Measurements from ENCODE around the gene WDFY4.

The WDFY4 gene

DNA sequence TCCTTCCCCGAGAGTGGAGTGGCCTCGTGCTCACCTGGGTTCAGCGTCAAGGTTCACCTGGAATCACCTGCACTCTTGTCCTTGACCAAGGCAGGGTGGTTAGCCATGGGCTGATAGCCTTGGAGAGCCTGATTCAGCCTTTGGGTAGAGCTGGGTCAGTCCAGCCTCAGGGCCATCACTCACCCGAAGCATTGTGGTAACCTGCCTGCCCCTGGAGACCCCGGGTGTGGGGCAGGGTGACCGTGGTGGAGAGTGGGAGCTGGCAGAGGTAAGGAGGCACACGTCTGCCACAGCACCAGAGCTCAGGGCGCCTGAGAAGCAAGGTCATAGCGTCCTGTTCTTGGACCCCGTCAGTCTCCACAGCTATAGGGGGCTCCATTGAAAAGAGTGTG, 27.8 kb upstream of the WDFY4 start:
- Histone ChIP-seq H3K27ac (ENCODE audit: extremely low read depth, low read depth, low read length) (no peak overlapping the region), H3K9me3 (ENCODE audit: control insufficient read depth, insufficient read depth, low read depth, low read length) (no peaks in the 10 kb centered on the region), H3K4me3 (ENCODE audit: low read depth, low read length) (no peak overlapping the region; the same call in 1 of the 2 replicates), H3K36me3 (ENCODE audit: control insufficient read depth in 2 of 2, insufficient read depth in 1 of 2, low read length in 2 of 2) (no peaks in the 10 kb centered on the region), H3K4me1 (ENCODE audit: control insufficient read depth, insufficient read depth, low read length) (no peaks in the 10 kb centered on the region)
- TF ChIP-seq ZNF394 (tag by site-specific recombination; IDR thresholded peaks at IDR 0.05; ENCODE audit: borderline replicate concordance) (no peak), ZNF354C (tag by site-specific recombination; IDR thresholded peaks at IDR 0.05; ENCODE audit: borderline replicate concordance, low read depth) (no peak), ZNF473 (tag by site-specific recombination; IDR thresholded peaks at IDR 0.05) (no peak)
- POLR2A ChIA-PET: no interaction called here
- CTCF ChIA-PET: interaction anchor here (0.6 to 4.7 kb wide), 107 partner anchors 8 to 1513 kb away, joined by 3 to 139 read pairs (median 4); partner anchors contain the start of gene ARHGAP22

- no peak overlapping the region for H3K27ac ChIP-seq (ENCODE audit: extremely low read depth, low read depth, low read length)
- ChIA-PET POLR2A (no interaction called here), CTCF (interaction anchor here (0.5 to 4.7 kb wide), 51 partner anchors 12 to 1688 kb away, joined by 3 to 139 read pairs (median 6); partner anchors contain the start of gene ARHGAP22)
- H3K36me3 ChIP-seq (ENCODE audit: control insufficient read depth in 2 of 2, insufficient read depth in 1 of 2, low read length in 2 of 2): no peaks in the 10 kb centered on the region
- no peak overlapping the region for H3K4me3 ChIP-seq (ENCODE audit: low read depth, low read length)
- no peaks in the 10 kb centered on the region for H3K9me3 ChIP-seq (ENCODE audit: control insufficient read depth, insufficient read depth, low read depth, low read length)
- TF ChIP-seq, protein P1, sequence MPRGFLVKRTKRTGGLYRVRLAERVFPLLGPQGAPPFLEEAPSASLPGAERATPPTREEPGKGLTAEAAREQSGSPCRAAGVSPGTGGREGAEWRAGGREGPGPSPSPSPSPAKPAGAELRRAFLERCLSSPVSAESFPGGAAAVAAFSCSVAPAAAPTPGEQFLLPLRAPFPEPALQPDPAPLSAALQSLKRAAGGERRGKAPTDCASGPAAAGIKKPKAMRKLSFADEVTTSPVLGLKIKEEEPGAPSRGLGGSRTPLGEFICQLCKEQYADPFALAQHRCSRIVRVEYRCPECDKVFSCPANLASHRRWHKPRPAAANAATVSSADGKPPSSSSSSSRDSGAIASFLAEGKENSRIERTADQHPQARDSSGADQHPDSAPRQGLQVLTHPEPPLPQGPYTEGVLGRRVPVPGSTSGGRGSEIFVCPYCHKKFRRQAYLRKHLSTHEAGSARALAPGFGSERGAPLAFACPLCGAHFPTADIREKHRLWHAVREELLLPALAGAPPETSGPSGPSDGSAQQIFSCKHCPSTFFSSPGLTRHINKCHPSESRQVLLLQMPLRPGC (tag by site-specific recombination; IDR thresholded peaks at IDR 0.05): no peak
- TF ChIP-seq SETDB1 (IDR thresholded peaks at IDR 0.05; ENCODE audit: insufficient read length, low read length) (no peak), ZNF626 (tag by site-specific recombination; IDR thresholded peaks at IDR 0.05) (no peak), ZNF416 (tag by site-specific recombination; IDR thresholded peaks at IDR 0.05) (no peak), BCL11A (tag by site-specific recombination; IDR thresholded peaks at IDR 0.05; ENCODE audit: low read depth) (no peak), ZNF654 (tag by site-specific recombination; IDR thresholded peaks at IDR 0.05; ENCODE audit: low read depth) (no peak), SP7 (tag by site-specific recombination; IDR thresholded peaks at IDR 0.05) (no peak), ZFHX2 (tag by site-specific recombination; conservative IDR thresholded peaks at IDR 0.05) (no peak), ZNF140 (tag by site-specific recombination; IDR thresholded peaks at IDR 0.05) (no peak), ZNF529 (tag by site-specific recombination; IDR thresholded peaks at IDR 0.05; ENCODE audit: insufficient replicate concordance) (no peak), ZNF138 (tag by site-specific recombination; IDR thresholded peaks at IDR 0.05; ENCODE audit: borderline replicate concordance) (no peak), KLF8 (tag by site-specific recombination; IDR thresholded peaks at IDR 0.05) (no peak), ZNF449 (tag by site-specific recombination; IDR thresholded peaks at IDR 0.05) (no peak), ZNF433 (tag by site-specific recombination; IDR thresholded peaks at IDR 0.05; ENCODE audit: low read depth) (no peak), ZNF223 (tag by site-specific recombination; IDR thresholded peaks at IDR 0.05) (no peak), ZNF292 (tag by site-specific recombination; IDR thresholded peaks at IDR 0.05; ENCODE audit: borderline replicate concordance, low read depth) (no peak), SP3 (tag by site-specific recombination; IDR thresholded peaks at IDR 0.05) (no peak)
- TF ChIP-seq, protein P2, sequence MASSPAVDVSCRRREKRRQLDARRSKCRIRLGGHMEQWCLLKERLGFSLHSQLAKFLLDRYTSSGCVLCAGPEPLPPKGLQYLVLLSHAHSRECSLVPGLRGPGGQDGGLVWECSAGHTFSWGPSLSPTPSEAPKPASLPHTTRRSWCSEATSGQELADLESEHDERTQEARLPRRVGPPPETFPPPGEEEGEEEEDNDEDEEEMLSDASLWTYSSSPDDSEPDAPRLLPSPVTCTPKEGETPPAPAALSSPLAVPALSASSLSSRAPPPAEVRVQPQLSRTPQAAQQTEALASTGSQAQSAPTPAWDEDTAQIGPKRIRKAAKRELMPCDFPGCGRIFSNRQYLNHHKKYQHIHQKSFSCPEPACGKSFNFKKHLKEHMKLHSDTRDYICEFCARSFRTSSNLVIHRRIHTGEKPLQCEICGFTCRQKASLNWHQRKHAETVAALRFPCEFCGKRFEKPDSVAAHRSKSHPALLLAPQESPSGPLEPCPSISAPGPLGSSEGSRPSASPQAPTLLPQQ (tag by site-specific recombination; IDR thresholded peaks at IDR 0.05): no peak
- TF ChIP-seq, protein P3, sequence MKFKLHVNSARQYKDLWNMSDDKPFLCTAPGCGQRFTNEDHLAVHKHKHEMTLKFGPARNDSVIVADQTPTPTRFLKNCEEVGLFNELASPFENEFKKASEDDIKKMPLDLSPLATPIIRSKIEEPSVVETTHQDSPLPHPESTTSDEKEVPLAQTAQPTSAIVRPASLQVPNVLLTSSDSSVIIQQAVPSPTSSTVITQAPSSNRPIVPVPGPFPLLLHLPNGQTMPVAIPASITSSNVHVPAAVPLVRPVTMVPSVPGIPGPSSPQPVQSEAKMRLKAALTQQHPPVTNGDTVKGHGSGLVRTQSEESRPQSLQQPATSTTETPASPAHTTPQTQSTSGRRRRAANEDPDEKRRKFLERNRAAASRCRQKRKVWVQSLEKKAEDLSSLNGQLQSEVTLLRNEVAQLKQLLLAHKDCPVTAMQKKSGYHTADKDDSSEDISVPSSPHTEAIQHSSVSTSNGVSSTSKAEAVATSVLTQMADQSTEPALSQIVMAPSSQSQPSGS (tag by site-specific recombination; IDR thresholded peaks at IDR 0.05; ENCODE audit: low read depth): no peak
- TF ChIP-seq, protein P4, sequence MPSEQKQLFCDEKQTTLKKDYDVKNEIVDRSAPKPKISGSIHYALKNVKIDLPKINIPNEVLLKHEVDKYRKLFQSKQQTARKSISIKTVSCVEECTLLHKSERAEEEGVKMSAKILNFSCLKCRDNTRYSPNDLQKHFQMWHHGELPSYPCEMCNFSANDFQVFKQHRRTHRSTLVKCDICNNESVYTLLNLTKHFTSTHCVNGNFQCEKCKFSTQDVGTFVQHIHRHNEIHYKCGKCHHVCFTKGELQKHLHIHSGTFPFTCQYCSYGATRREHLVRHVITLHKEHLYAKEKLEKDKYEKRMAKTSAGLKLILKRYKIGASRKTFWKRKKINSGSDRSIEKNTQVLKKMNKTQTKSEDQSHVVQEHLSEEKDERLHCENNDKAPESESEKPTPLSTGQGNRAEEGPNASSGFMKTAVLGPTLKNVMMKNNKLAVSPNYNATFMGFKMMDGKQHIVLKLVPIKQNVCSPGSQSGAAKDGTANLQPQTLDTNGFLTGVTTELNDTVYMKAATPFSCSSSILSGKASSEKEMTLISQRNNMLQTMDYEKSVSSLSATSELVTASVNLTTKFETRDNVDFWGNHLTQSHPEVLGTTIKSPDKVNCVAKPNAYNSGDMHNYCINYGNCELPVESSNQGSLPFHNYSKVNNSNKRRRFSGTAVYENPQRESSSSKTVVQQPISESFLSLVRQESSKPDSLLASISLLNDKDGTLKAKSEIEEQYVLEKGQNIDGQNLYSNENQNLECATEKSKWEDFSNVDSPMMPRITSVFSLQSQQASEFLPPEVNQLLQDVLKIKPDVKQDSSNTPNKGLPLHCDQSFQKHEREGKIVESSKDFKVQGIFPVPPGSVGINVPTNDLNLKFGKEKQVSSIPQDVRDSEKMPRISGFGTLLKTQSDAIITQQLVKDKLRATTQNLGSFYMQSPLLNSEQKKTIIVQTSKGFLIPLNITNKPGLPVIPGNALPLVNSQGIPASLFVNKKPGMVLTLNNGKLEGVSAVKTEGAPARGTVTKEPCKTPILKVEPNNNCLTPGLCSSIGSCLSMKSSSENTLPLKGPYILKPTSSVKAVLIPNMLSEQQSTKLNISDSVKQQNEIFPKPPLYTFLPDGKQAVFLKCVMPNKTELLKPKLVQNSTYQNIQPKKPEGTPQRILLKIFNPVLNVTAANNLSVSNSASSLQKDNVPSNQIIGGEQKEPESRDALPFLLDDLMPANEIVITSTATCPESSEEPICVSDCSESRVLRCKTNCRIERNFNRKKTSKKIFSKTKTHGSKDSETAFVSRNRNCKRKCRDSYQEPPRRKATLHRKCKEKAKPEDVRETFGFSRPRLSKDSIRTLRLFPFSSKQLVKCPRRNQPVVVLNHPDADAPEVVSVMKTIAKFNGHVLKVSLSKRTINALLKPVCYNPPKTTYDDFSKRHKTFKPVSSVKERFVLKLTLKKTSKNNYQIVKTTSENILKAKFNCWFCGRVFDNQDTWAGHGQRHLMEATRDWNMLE (tag by site-specific recombination; conservative IDR thresholded peaks at IDR 0.05; ENCODE audit: low read depth): no peak
- H3K4me1 ChIP-seq (ENCODE audit: control insufficient read depth, insufficient read depth, low read length): no peaks in the 10 kb centered on the region
Measured at GRCh38 chr10:48657416-48657815, 27.3 kb upstream of the WDFY4 start.

Measured in HEK293 (cell line).